Measurements from ENCODE around the gene SDHB. TPM values are rescaled to one million over a fixed set of nuclear protein-coding genes. Genes with fewer than 3 reads are reported as not detected.

The SDHB gene
- total and polyA plus RNA-seq, 2 of the 13 experiments (the other 11 are each of a cell fraction or from before 2014, with no cell fraction given) = 136 to 142 TPM

DNA sequence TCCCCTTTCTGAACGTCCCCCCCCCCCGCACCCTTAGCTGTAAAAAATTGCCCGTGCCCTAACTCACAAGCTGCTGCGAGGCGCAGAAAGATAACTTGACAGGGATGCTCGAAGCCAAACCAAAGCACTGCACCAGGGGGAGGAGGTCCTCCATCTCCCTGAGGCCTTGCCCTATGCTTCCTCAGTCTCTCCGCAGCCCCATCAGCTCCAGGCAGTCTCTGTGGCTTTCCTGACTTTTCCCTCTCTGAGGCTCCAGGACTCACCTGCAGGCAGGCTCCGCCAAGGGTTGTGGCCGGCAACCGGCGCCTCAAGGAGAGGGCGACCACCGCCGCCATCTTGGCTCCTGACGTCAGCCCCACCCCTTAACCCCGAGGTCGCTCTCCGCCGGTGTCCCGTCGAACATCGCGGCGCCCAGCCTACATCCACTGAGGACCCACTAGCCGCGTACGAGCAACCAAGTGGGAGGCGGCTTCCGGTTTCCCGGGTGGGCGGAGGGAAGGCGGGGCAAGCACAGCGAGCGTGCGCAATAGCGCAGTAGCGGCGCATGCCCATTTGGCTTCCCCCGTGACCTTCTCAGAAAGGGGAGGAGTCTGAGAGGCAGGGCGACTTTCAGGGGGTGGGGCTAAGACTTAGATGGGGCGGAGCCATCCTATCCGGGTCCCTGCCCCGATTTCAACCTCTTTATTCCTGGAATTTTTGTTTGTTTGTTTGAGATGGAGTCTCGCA is at the start of gene SDHB (continued):
- TF ChIP-seq KLF12 (CRISPR knock-in tag; IDR thresholded peaks at IDR 0.05; ENCODE audit: borderline replicate concordance) (0 out of 2 replicates have a peak, but pooled peaks have one; percentile 60), USF2 (IDR thresholded peaks at IDR 0.05; ENCODE audit: low read depth, low read length) (0 out of 2 replicates have a peak, but pooled peaks have one; percentile 35), USF2 (CRISPR knock-in tag; IDR thresholded peaks at IDR 0.05; ENCODE audit: borderline replicate concordance) (peak; percentile 45; the same call in 1 of the 2 replicates), IRF2 (CRISPR knock-in tag; IDR thresholded peaks at IDR 0.05) (peak; percentile 78; the same call in 1 of the 2 replicates), ZSCAN5A (CRISPR knock-in tag; IDR thresholded peaks at IDR 0.05; ENCODE audit: borderline replicate concordance) (no peak), CENPBD1 (CRISPR knock-in tag; IDR thresholded peaks at IDR 0.05; ENCODE audit: borderline replicate concordance, low read depth) (no peak), REPIN1 (CRISPR knock-in tag; IDR thresholded peaks at IDR 0.05; ENCODE audit: borderline replicate concordance, low read depth) (peak; percentile 88), SIN3B (IDR thresholded peaks at IDR 0.05; ENCODE audit: low read length) (peak; percentile 72; the same call in 1 of the 2 replicates), SOX13 (IDR thresholded peaks at IDR 0.05) (no peak; the same call in 1 of the 2 replicates), SOX13 (CRISPR knock-in tag; conservative IDR thresholded peaks at IDR 0.05 in 1 of 2, IDR thresholded peaks at IDR 0.05 in 1 of 2) (peak in 1 of 2 experiments; percentile 35; a peak in 1 of 4 replicates), NFKB2 (CRISPR knock-in tag; IDR thresholded peaks at IDR 0.05; ENCODE audit: borderline replicate concordance) (peak; percentile 78; the same call in 1 of the 2 replicates), SP2 (CRISPR knock-in tag; IDR thresholded peaks at IDR 0.05) (peak; percentile 59), SAP130 (CRISPR knock-in tag; IDR thresholded peaks at IDR 0.05; ENCODE audit: low read depth) (peak; percentile 86), KDM2A (CRISPR knock-in tag; IDR thresholded peaks at IDR 0.05; ENCODE audit: borderline replicate concordance, low read depth) (0 out of 2 replicates have a peak, but pooled peaks have one; percentile 28), ZFX (CRISPR knock-in tag; IDR thresholded peaks at IDR 0.05; ENCODE audit: low read depth) (peak; percentile 83), ZFP82 (CRISPR knock-in tag; IDR thresholded peaks at IDR 0.05; ENCODE audit: borderline replicate concordance) (0 out of 2 replicates have a peak, but pooled peaks have one; percentile 49)
- TF ChIP-seq, protein P1, sequence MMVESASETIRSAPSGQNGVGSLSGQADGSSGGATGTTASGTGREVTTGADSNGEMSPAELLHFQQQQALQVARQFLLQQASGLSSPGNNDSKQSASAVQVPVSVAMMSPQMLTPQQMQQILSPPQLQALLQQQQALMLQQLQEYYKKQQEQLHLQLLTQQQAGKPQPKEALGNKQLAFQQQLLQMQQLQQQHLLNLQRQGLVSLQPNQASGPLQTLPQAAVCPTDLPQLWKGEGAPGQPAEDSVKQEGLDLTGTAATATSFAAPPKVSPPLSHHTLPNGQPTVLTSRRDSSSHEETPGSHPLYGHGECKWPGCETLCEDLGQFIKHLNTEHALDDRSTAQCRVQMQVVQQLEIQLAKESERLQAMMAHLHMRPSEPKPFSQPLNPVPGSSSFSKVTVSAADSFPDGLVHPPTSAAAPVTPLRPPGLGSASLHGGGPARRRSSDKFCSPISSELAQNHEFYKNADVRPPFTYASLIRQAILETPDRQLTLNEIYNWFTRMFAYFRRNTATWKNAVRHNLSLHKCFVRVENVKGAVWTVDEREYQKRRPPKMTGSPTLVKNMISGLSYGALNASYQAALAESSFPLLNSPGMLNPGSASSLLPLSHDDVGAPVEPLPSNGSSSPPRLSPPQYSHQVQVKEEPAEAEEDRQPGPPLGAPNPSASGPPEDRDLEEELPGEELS (CRISPR knock-in tag; IDR thresholded peaks at IDR 0.05) = 0 out of 2 replicates have a peak, but pooled peaks have one; percentile 5
- TF ChIP-seq, protein P2, sequence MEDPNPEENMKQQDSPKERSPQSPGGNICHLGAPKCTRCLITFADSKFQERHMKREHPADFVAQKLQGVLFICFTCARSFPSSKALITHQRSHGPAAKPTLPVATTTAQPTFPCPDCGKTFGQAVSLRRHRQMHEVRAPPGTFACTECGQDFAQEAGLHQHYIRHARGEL (CRISPR knock-in tag; IDR thresholded peaks at IDR 0.05) = no peak
- TF ChIP-seq, protein P3, sequence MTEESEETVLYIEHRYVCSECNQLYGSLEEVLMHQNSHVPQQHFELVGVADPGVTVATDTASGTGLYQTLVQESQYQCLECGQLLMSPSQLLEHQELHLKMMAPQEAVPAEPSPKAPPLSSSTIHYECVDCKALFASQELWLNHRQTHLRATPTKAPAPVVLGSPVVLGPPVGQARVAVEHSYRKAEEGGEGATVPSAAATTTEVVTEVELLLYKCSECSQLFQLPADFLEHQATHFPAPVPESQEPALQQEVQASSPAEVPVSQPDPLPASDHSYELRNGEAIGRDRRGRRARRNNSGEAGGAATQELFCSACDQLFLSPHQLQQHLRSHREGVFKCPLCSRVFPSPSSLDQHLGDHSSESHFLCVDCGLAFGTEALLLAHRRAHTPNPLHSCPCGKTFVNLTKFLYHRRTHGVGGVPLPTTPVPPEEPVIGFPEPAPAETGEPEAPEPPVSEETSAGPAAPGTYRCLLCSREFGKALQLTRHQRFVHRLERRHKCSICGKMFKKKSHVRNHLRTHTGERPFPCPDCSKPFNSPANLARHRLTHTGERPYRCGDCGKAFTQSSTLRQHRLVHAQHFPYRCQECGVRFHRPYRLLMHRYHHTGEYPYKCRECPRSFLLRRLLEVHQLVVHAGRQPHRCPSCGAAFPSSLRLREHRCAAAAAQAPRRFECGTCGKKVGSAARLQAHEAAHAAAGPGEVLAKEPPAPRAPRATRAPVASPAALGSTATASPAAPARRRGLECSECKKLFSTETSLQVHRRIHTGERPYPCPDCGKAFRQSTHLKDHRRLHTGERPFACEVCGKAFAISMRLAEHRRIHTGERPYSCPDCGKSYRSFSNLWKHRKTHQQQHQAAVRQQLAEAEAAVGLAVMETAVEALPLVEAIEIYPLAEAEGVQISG (CRISPR knock-in tag; IDR thresholded peaks at IDR 0.05) = peak; percentile 100

Measured in HepG2 (cell line).